Endothelial cell of umbilical vein (primary cell): ENCODE data around the gene SIN3B. TPM values are rescaled to one million over a fixed set of nuclear protein-coding genes. Genes with fewer than 3 reads are reported as not detected.

Experiments
- BruUV-seq: library from RNA; stranded (reverse); fragments of 400-500 nt; replicated peaks from 2 replicates; lab custom pipeline; 2021; lab: Mats Ljungman, UMichigan
- CTCF ChIA-PET: fragments of 300-600, 350-600 bp; sonication (Branson Sonifier 250); formaldehyde crosslinking; loops from one replicate; lab custom pipeline; 2021; ENCODE audit warnings: antibody characterized with exemption, inconsistent platforms; lab: Charles Lee
- POLR2A ChIA-PET: fragments of 300-600, 350-600 bp; sonication (Branson Sonifier 250); formaldehyde crosslinking; loops from one replicate; lab custom pipeline; 2021; ENCODE audit warnings: antibody characterized with exemption, inconsistent platforms; lab: Charles Lee
- DNase-seq: peaks from one replicate; pipeline ENCODE4 v3.0.0-alpha.2; 2011; ENCODE audit warnings: low read depth, low spot score
- FAIRE-seq: peaks from 2 replicates; lab custom pipeline; 2011; peaks lifted over from hg19 to GRCh38; lab: Jason Lieb, UNC
- H2AFZ ChIP-seq: 2 replicates; pipeline ENCODE4 v1.6.0; 2012; ENCODE audit warnings: low read depth, low read length, control low read depth, inconsistent platforms
- H3K27ac ChIP-seq: 2 replicates; pipeline ENCODE4 v1.5.1; 2011; ENCODE audit warnings: low read depth, mild to moderate bottlenecking, control low read depth, low read length, moderate library complexity; ENCODE audit not compliant: insufficient read depth
- H3K27me3 ChIP-seq, 2 experiments: 2 replicates each; pipeline versions ENCODE4 v1.6.0 to v1.6.1; 2011; ENCODE audit warnings: low read length in 2 of 2, mixed read lengths in 1 of 2; ENCODE audit not compliant: control insufficient read depth in 2 of 2, insufficient read depth in 2 of 2
- H3K36me3 ChIP-seq, 2 experiments: 2 replicates in 1 of 2; 3 replicates in 1 of 2; pipeline ENCODE4 v1.5.1; 2011; ENCODE audit warnings: low read length in 2 of 2, mild to moderate bottlenecking in 1 of 2, moderate library complexity in 1 of 2; ENCODE audit not compliant: control insufficient read depth in 2 of 2, insufficient read depth in 2 of 2; ENCODE audit errors: extremely low read depth in 1 of 2
- H3K4me1 ChIP-seq: 3 replicates; pipeline ENCODE4 v1.5.1; 2011; ENCODE audit warnings: mild to moderate bottlenecking, low read length; ENCODE audit not compliant: control insufficient read depth, insufficient read depth; ENCODE audit errors: extremely low read depth
- H3K4me2 ChIP-seq: 2 replicates; pipeline ENCODE4 v1.6.1; 2011; ENCODE audit warnings: low read length, control low read depth, mixed read lengths; ENCODE audit not compliant: insufficient read depth
- H3K4me3 ChIP-seq, 3 experiments: fragments of 200-600 bp in 1 of 3; sonication (generic), shearing (Covaris generic) in 1 of 3; replicated peaks in 1 of 3; 2 replicates each; pipeline ENCODE4 v1.5.1; 2011 to 2016; ENCODE audit warnings: control low read depth in 3 of 3, low read length in 3 of 3, mild to moderate bottlenecking in 2 of 3, inconsistent platforms in 1 of 3, low read depth in 1 of 3, moderate library complexity in 1 of 3; ENCODE audit not compliant: insufficient read depth in 1 of 3
- H3K79me2 ChIP-seq: 2 replicates; pipeline ENCODE4 v1.6.0; 2012; ENCODE audit warnings: low read length, inconsistent platforms; ENCODE audit not compliant: control insufficient read depth, insufficient read depth
- H3K9ac ChIP-seq: replicated peaks from 2 replicates; pipeline ENCODE3; 2011; ENCODE audit warnings: low read length, control low read depth; ENCODE audit not compliant: insufficient read depth; ENCODE audit errors: extremely low read depth
- H3K9me1 ChIP-seq: replicated peaks from 3 replicates; pipeline ENCODE4 v1.6.0; 2011; ENCODE audit warnings: mild to moderate bottlenecking, low read length; ENCODE audit not compliant: control insufficient read depth, insufficient read depth; ENCODE audit errors: extremely low read depth
- H3K9me3 ChIP-seq: replicated peaks from 2 replicates; pipeline ENCODE4 v1.5.1; 2012; ENCODE audit warnings: low read length, inconsistent platforms; ENCODE audit not compliant: control insufficient read depth, insufficient read depth
- H4K20me1 ChIP-seq: replicated peaks from 2 replicates; pipeline ENCODE3; 2011; ENCODE audit warnings: mild to moderate bottlenecking, low read length; ENCODE audit not compliant: control insufficient read depth, insufficient read depth; ENCODE audit errors: extremely low read depth
- CTCF ChIP-seq, 2 donors: IDR thresholded peaks; 1 replicate in 1 of 2; 2 replicates in 1 of 2; pipeline ENCODE4 v1.5.1; 2011; ENCODE audit warnings: low read length in 2 of 2, mild to moderate bottlenecking in 2 of 2, moderate library complexity in 2 of 2, control low read depth in 1 of 2, inconsistent platforms in 1 of 2, low read depth in 1 of 2; ENCODE audit not compliant: insufficient read depth in 1 of 2; ENCODE audit errors: extremely low read depth in 1 of 2
- EZH2 ChIP-seq: IDR thresholded peaks from 2 replicates; pipeline ENCODE4 v1.6.1; 2012; ENCODE audit warnings: borderline replicate concordance, low read depth, mild to moderate bottlenecking, moderate library complexity, low read length, inconsistent platforms; ENCODE audit not compliant: severe bottlenecking
- FOS ChIP-seq: IDR thresholded peaks from 2 replicates; pipeline ENCODE4 v1.6.1; 2011; ENCODE audit warnings: mild to moderate bottlenecking, low read length, moderate library complexity, borderline replicate concordance; ENCODE audit not compliant: insufficient read depth
- GATA2 ChIP-seq: IDR thresholded peaks from 2 replicates; pipeline ENCODE4 v1.7.0; 2011; ENCODE audit warnings: low read depth, mild to moderate bottlenecking, moderate library complexity, mixed read lengths, low read length; ENCODE audit not compliant: insufficient read length, insufficient read depth
- JUN ChIP-seq: IDR thresholded peaks from 2 replicates; pipeline ENCODE4 v1.6.1; 2011; ENCODE audit warnings: borderline replicate concordance, low read depth; ENCODE audit not compliant: insufficient read length, insufficient read depth
- MYC ChIP-seq: IDR thresholded peaks from one replicate; pipeline ENCODE4 v1.6.1; 2011; ENCODE audit warnings: mild to moderate bottlenecking, low read depth, low read length
- POLR2A ChIP-seq: IDR thresholded peaks from 2 replicates; pipeline ENCODE4 v1.6.1; 2012; ENCODE audit warnings: low read depth, mild to moderate bottlenecking, control low read depth, low read length
- POLR2AphosphoS5 ChIP-seq: IDR thresholded peaks from 2 replicates; pipeline ENCODE4 v1.6.1; 2012; ENCODE audit warnings: low read depth, mild to moderate bottlenecking, control low read depth, low read length, moderate library complexity; ENCODE audit not compliant: insufficient read depth
- dilution Hi-C: fragments of 300-500 bp; cut with MboI; formaldehyde crosslinking; loops from one replicate; pipeline ENCODE4 v1.15.0; 2019; ENCODE audit warnings: low sequenced_read_pairs; ENCODE audit not compliant: extremely low pct_ligation_motif_present
- intact Hi-C: fragments of 100-400 bp; cut with micrococcal nuclease; formaldehyde crosslinking; loops from one replicate; pipeline ENCODE4 v1.10.0; 2022
- polyA plus RNA-seq, 4 experiments: library from polyadenylated mRNA; depleted of rRNA in 3 of 4; stranded (reverse) in 3 of 4; unstranded in 1 of 4; fragments of >200 nt; gene quantifications; 2 replicates each; pipeline versions ENCODE4 v1.2.1 to v1.2.3, GENCODE V29; 2011 to 2012; ENCODE audit warnings: missing spikeins in 1 of 4
- total RNA-seq: library from RNA; stranded (reverse); gene quantifications from 2 replicates; pipeline ENCODE4 v1.2.3, GENCODE V29; 2021
- TF ChIP-seq, protein P1 (sequence below): IDR thresholded peaks from 2 replicates; pipeline ENCODE4 v1.6.1; 2011; ENCODE audit not compliant: insufficient read depth, insufficient read length

SIN3B gene
- total and polyA plus RNA-seq, 2 donors (not counting 3 experiments of a cell fraction or from before 2014, with no cell fraction given): 46.2 to 75.0 TPM

DNA sequence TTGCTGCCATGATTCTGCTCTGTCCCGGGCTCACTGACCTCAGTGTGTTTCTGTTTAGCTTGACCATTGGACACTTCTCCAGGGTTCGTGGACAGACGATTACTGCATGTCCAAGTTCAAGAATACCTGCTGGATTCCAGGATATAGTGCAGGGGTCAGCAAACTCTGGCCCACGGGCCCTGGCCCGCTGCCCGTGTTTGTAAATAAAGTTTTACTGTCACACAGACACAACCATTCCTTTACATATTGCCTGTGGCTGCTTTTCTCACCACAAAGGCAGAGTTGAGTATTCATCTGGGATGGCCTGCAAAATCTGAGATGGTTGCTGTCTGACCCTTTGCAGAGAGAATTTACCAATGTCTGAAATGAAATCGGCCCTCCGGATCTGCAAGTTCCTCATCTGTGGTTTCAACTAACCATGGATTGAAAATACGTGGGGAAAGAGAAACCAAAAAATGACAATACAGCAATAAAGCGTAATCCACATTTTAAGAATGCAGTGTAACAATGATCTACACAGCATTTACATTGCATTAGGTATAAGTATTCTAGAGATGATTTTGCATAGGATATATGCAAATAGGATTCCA, 33.7 kb downstream of the SIN3B start:
- no peak for TF ChIP-seq JUN
- no peak for TF ChIP-seq POLR2A
- TF ChIP-seq FOS: no peak
- TF ChIP-seq POLR2AphosphoS5: no peak
- TF ChIP-seq CTCF (IDR thresholded peaks at IDR 0.05; ENCODE audit: extremely low read depth in 1 of 2, insufficient read depth in 1 of 2, low read depth in 1 of 2, low read length in 2 of 2): no peak
- no peak for TF ChIP-seq GATA2
- TF ChIP-seq MYC: no peak
- no peak for TF ChIP-seq EZH2
- TF ChIP-seq, protein P1, sequence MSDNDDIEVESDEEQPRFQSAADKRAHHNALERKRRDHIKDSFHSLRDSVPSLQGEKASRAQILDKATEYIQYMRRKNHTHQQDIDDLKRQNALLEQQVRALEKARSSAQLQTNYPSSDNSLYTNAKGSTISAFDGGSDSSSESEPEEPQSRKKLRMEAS: no peak
- H3K4me1 ChIP-seq: no peaks in the 10 kb centered on the region
- ChIA-PET CTCF (no interaction called here), POLR2A (no interaction called here)
- no peak overlapping the region for H2AFZ ChIP-seq
- H4K20me1 ChIP-seq: no peaks in the 10 kb centered on the region
- H3K79me2 ChIP-seq: no peaks in the 10 kb centered on the region
- no peaks in the 10 kb centered on the region for H3K9me3 ChIP-seq
- H3K27me3 ChIP-seq: no peaks in the 10 kb centered on the region
- dilution Hi-C loops (no loop called here), intact Hi-C loops (no loop called here)
- no peak for DNase-seq
- FAIRE-seq: no peak
- H3K9me1 ChIP-seq: no peaks in the 10 kb centered on the region
- H3K9ac ChIP-seq: no peak overlapping the region
- peaks cover 19 to 51% of the 10 kb centered on the region in 2 experiments for H3K36me3 ChIP-seq
- no peak overlapping the region for H3K4me3 ChIP-seq
- H3K4me2 ChIP-seq: no peak overlapping the region
- no peak overlapping the region for H3K27ac ChIP-seq
- TSS peak; percentile 13 for BruUV-seq
